ENCODE results near the gene REG3G.
"Not testable (repeated sequence)": the region's sequence is repeated elsewhere in the genome, so short reads cannot be mapped to it uniquely, and the experiment has no call there.

Gene REG3G

GRCh38 chr2:79016342-79016741, 9.2 kb upstream of the REG3G start:
- DNase-seq (ENCODE audit: low spot score), result no peak

DNA sequence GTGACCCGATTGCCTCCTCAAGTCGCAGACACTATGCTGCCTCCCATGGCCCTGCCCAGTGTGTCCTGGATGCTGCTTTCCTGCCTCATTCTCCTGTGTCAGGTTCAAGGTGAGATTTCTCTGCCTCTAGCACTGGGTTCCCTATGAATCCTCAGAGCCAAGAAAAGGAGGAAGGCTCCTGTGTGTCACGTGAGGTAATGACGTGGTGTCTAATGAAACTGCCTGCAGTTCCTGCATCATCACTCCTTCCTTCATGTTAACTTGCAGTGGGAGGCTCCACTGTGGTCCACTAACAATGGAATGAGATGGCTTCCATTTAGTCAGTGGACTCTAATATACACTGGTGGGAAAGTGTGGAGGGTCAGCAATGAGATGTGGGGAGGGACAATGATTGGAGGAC, 559 bp downstream of the REG3G start:
- DNase-seq (ENCODE audit: low spot score), result no peak

DNA sequence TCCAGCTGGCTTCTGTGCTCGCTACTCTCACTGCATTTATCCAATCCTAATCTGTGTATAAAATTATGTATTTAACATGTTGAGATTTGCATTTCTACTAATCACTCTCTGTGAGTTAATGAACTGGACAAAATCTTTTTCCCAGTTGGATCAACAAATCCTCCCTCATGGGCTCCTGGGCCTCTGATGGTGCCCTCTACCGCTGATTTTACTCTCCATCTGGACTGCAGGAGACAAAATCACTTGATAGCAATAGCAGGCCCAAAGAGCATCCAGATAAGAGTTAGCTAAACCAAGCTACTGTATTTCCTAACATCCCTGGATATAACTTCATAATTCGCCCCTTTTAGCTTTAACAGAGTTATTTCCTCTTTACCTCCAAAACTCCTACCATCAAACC, 14.4 kb downstream of the REG3G start:
- DNase-seq (ENCODE audit: low spot score), result no peak

GRCh38 chr2:79041032-79041448, 15.5 kb downstream of the REG3G start:
- peak; percentile 32 for DNase-seq (ENCODE audit: low spot score)

GRCh38 chr2:79053486-79053885, 28.0 kb downstream of the REG3G start:
- DNase-seq (ENCODE audit: low spot score), result not testable (repeated sequence)

DNA sequence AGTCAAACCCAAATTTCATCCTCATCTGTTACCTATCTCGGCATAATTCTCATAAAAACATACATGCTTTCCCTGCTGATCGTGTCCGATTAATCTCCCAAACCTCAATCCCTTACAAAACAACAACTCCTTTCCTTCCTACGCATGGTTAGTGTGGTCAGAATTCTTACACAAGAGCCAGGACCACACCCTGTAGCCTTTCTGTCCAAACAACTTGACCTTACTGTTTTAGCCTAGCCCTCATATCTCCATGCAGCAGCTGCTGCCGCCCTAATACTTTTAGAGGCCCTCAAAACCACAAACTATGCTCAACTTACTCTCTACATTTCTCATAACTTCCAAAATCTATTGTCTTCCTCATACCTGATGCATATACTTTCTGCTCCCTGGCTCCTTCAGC, 29.3 kb downstream of the REG3G start:
- DNase-seq (ENCODE audit: low spot score), result not testable (repeated sequence)

- no peak for DNase-seq (ENCODE audit: low spot score)
Observed at GRCh38 chr2:79065201-79065600, 39.7 kb downstream of the REG3G start.

DNA sequence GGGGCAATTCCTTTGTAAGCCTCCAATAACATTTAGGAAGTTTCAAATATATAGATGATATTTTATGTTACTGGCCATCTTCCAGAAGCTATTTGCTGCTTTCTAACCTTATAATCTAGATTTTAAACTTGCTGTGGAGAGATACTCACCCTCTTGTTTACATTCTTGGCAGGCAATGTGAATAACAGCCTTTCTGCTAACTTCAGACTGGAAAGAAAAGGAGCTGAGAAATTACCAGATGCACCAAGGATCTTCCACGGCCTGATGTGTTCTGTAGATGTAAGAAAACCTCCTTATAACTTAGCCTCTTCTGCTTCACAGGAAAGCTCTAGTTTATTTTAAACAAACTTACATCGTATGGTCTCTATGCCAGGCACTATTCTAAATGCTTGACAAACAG, 45.6 kb downstream of the REG3G start:
- DNase-seq (ENCODE audit: low spot score), result no peak
